ENCODE data around the gene CDC42BPA. TPM values are rescaled to one million over a fixed set of nuclear protein-coding genes. Genes with fewer than 3 reads are reported as not detected.

The CDC42BPA gene
- total and polyA plus RNA-seq, 2 of the 8 experiments (the other 6 are each of a cell fraction or from before 2014, with no cell fraction given): 7.1 to 28.5 TPM

DNA sequence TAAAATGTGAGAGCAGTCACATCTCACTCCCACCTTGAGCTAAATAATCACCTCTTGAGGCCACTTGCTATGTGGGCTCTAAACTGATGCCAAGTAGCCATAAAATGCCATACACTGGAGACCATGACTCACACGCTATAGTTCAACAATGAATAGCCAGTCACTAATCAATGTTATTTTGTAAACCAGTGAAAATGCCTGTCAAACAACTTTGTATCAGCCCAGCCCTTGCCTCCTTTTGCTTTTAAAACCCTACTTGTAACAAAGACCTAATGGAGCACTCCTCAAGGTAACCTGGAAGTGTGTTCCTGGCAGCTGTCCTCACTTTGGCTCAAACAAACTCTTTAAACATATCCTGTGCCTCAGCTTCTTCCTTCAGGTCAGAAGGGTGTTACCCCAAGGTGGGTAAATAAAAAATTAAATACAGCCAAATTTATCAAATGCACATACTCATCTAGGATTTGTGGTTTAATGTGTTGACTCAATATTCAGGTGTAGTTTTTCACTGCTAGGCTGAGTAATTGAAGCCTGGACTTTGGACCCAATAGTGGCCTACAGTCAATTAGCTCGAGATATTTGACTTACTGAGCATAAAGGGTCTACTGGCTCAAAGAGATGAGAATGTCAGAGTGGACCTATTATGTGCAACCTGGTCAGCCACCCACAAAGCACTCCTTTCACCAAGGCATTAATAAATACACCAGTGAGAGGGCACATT lies 223.9 kb downstream of the CDC42BPA start (continued):
- TF ChIP-seq, protein P1, sequence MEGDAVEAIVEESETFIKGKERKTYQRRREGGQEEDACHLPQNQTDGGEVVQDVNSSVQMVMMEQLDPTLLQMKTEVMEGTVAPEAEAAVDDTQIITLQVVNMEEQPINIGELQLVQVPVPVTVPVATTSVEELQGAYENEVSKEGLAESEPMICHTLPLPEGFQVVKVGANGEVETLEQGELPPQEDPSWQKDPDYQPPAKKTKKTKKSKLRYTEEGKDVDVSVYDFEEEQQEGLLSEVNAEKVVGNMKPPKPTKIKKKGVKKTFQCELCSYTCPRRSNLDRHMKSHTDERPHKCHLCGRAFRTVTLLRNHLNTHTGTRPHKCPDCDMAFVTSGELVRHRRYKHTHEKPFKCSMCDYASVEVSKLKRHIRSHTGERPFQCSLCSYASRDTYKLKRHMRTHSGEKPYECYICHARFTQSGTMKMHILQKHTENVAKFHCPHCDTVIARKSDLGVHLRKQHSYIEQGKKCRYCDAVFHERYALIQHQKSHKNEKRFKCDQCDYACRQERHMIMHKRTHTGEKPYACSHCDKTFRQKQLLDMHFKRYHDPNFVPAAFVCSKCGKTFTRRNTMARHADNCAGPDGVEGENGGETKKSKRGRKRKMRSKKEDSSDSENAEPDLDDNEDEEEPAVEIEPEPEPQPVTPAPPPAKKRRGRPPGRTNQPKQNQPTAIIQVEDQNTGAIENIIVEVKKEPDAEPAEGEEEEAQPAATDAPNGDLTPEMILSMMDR (IDR thresholded peaks at IDR 0.05; ENCODE audit: control extremely low read depth in 1 of 3, insufficient read depth in 1 of 3, low read depth in 1 of 3, low read length in 3 of 3): no peak
- TF ChIP-seq CBX5 (IDR thresholded peaks at IDR 0.05; ENCODE audit: low read depth, low read length): no peak
- TF ChIP-seq, protein P2, sequence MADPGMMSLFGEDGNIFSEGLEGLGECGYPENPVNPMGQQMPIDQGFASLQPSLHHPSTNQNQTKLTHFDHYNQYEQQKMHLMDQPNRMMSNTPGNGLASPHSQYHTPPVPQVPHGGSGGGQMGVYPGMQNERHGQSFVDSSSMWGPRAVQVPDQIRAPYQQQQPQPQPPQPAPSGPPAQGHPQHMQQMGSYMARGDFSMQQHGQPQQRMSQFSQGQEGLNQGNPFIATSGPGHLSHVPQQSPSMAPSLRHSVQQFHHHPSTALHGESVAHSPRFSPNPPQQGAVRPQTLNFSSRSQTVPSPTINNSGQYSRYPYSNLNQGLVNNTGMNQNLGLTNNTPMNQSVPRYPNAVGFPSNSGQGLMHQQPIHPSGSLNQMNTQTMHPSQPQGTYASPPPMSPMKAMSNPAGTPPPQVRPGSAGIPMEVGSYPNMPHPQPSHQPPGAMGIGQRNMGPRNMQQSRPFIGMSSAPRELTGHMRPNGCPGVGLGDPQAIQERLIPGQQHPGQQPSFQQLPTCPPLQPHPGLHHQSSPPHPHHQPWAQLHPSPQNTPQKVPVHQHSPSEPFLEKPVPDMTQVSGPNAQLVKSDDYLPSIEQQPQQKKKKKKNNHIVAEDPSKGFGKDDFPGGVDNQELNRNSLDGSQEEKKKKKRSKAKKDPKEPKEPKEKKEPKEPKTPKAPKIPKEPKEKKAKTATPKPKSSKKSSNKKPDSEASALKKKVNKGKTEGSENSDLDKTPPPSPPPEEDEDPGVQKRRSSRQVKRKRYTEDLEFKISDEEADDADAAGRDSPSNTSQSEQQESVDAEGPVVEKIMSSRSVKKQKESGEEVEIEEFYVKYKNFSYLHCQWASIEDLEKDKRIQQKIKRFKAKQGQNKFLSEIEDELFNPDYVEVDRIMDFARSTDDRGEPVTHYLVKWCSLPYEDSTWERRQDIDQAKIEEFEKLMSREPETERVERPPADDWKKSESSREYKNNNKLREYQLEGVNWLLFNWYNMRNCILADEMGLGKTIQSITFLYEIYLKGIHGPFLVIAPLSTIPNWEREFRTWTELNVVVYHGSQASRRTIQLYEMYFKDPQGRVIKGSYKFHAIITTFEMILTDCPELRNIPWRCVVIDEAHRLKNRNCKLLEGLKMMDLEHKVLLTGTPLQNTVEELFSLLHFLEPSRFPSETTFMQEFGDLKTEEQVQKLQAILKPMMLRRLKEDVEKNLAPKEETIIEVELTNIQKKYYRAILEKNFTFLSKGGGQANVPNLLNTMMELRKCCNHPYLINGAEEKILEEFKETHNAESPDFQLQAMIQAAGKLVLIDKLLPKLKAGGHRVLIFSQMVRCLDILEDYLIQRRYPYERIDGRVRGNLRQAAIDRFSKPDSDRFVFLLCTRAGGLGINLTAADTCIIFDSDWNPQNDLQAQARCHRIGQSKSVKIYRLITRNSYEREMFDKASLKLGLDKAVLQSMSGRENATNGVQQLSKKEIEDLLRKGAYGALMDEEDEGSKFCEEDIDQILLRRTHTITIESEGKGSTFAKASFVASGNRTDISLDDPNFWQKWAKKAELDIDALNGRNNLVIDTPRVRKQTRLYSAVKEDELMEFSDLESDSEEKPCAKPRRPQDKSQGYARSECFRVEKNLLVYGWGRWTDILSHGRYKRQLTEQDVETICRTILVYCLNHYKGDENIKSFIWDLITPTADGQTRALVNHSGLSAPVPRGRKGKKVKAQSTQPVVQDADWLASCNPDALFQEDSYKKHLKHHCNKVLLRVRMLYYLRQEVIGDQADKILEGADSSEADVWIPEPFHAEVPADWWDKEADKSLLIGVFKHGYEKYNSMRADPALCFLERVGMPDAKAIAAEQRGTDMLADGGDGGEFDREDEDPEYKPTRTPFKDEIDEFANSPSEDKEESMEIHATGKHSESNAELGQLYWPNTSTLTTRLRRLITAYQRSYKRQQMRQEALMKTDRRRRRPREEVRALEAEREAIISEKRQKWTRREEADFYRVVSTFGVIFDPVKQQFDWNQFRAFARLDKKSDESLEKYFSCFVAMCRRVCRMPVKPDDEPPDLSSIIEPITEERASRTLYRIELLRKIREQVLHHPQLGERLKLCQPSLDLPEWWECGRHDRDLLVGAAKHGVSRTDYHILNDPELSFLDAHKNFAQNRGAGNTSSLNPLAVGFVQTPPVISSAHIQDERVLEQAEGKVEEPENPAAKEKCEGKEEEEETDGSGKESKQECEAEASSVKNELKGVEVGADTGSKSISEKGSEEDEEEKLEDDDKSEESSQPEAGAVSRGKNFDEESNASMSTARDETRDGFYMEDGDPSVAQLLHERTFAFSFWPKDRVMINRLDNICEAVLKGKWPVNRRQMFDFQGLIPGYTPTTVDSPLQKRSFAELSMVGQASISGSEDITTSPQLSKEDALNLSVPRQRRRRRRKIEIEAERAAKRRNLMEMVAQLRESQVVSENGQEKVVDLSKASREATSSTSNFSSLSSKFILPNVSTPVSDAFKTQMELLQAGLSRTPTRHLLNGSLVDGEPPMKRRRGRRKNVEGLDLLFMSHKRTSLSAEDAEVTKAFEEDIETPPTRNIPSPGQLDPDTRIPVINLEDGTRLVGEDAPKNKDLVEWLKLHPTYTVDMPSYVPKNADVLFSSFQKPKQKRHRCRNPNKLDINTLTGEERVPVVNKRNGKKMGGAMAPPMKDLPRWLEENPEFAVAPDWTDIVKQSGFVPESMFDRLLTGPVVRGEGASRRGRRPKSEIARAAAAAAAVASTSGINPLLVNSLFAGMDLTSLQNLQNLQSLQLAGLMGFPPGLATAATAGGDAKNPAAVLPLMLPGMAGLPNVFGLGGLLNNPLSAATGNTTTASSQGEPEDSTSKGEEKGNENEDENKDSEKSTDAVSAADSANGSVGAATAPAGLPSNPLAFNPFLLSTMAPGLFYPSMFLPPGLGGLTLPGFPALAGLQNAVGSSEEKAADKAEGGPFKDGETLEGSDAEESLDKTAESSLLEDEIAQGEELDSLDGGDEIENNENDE (IDR thresholded peaks at IDR 0.05; ENCODE audit: insufficient replicate concordance, low read length): no peak
- TF ChIP-seq SIRT6 (IDR thresholded peaks at IDR 0.05; ENCODE audit: low read length): no peak
- no peak for TF ChIP-seq RBBP5 (IDR thresholded peaks at IDR 0.05; ENCODE audit: borderline replicate concordance, low read depth, low read length)
- TF ChIP-seq TBP (IDR thresholded peaks at IDR 0.05; ENCODE audit: low read depth, low read length): no peak
- no peak for TF ChIP-seq RAD21 (IDR thresholded peaks at IDR 0.05 in 1 of 2, conservative IDR thresholded peaks at IDR 0.05 in 1 of 2; ENCODE audit: low read depth in 2 of 2, low read length in 2 of 2)

All from H1 (cell line).